HepG2 (cell line): ENCODE measurements around the gene SLC6A6. TPM values are rescaled to one million over a fixed set of nuclear protein-coding genes. Genes with fewer than 3 reads are reported as not detected.

Experiments used
- ATAC-seq: fragments of 200-7000 bp; cut with Tn5 transposase; 3 replicates; pipeline ENCODE4 v1.9.1; 2020; ENCODE audit warnings: mild to moderate bottlenecking, moderate library complexity
- BruUV-seq: library from RNA; stranded (reverse); fragments of 400-500 nt; replicated peaks from 2 replicates; lab custom pipeline; 2021; lab: Mats Ljungman, UMichigan
- CTCF ChIA-PET: fragments of 300-600 bp; formaldehyde crosslinking; extraction: SDS; loops from one replicate; lab custom pipeline; 2021; ENCODE audit warnings: low total read pairs, inconsistent platforms, low intra/inter-chr PET ratio; lab: Yijun Ruan, JAX
- POLR2A ChIA-PET: fragments of 350-600 bp; sonication (Branson Sonifier 250); formaldehyde crosslinking; loops from one replicate; lab custom pipeline; 2020; ENCODE audit warnings: antibody characterized with exemption, inconsistent platforms; lab: Yijun Ruan, JAX
- DNase-seq: peaks from one replicate; pipeline ENCODE4 v3.0.0-alpha.2; 2015; ENCODE audit warnings: low spot score
- FAIRE-seq: peaks from 3 replicates; lab custom pipeline; 2011; peaks lifted over from hg19 to GRCh38; lab: Jason Lieb, UNC
- H2AFZ ChIP-seq: one replicate; pipeline ENCODE4 v1.6.1; 2011; ENCODE audit warnings: low read length, inconsistent platforms
- H3K27ac ChIP-seq: fragments of 300-600 bp; 3 replicates; pipeline ENCODE4 v1.8.0; 2011; ENCODE audit warnings: mixed run types, mild to moderate bottlenecking, mixed read lengths, low read length, inconsistent platforms; ENCODE audit not compliant: insufficient read depth; ENCODE audit errors: extremely low read length
- H3K27me3 ChIP-seq, 2 experiments: fragments of 200-600 bp in 1 of 2; 2 replicates in 1 of 2; 3 replicates in 1 of 2; pipeline versions ENCODE4 v1.6.0 to v1.8.0; 2011; ENCODE audit warnings: low read length in 2 of 2, mild to moderate bottlenecking in 2 of 2, moderate library complexity in 2 of 2, inconsistent platforms in 1 of 2; ENCODE audit not compliant: insufficient read depth in 2 of 2, control insufficient read depth in 1 of 2
- H3K36me3 ChIP-seq, 2 experiments: fragments of 200-600 bp in 1 of 2; replicated peaks in 1 of 2; 2 replicates in 1 of 2; 3 replicates in 1 of 2; pipeline versions ENCODE4 v1.5.1 to v1.8.0; 2011; ENCODE audit warnings: low read length in 2 of 2, inconsistent platforms in 1 of 2; ENCODE audit not compliant: insufficient read depth in 2 of 2, control insufficient read depth in 1 of 2
- H3K4me1 ChIP-seq: 2 replicates; pipeline ENCODE4 v1.5.1; 2012; ENCODE audit warnings: low read length, inconsistent platforms; ENCODE audit not compliant: insufficient read depth
- H3K4me2 ChIP-seq: 2 replicates; pipeline ENCODE4 v1.6.0; 2011; ENCODE audit warnings: low read depth, low read length, inconsistent platforms
- H3K4me3 ChIP-seq, 3 experiments: fragments of 200-600 bp in 1 of 3; sonication (generic), shearing (Covaris generic) in 1 of 3; replicated peaks in 1 of 3; 2 replicates each; pipeline ENCODE4 v1.5.1; 2011 to 2016; ENCODE audit warnings: low read length in 3 of 3, inconsistent platforms in 2 of 3, low read depth in 2 of 3, mild to moderate bottlenecking in 2 of 3, control low read depth in 1 of 3, mixed read lengths in 1 of 3; ENCODE audit not compliant: insufficient read depth in 1 of 3
- H3K79me2 ChIP-seq: one replicate; pipeline ENCODE4 v1.6.1; 2011; ENCODE audit warnings: low read length, inconsistent platforms; ENCODE audit not compliant: insufficient read depth
- H3K9ac ChIP-seq: 2 replicates; pipeline ENCODE4 v1.6.0; 2011; ENCODE audit warnings: mild to moderate bottlenecking, low read depth, low read length, inconsistent platforms; ENCODE audit not compliant: insufficient read depth
- H3K9me3 ChIP-seq: 2 replicates; pipeline ENCODE4 v1.5.1; 2012; ENCODE audit warnings: mild to moderate bottlenecking, low read length
- H4K20me1 ChIP-seq: 2 replicates; pipeline ENCODE4 v1.6.0; 2011; ENCODE audit warnings: inconsistent platforms, mild to moderate bottlenecking, low read length, moderate library complexity; ENCODE audit not compliant: insufficient read depth
- ARHGAP35 ChIP-seq: sonication (generic); formaldehyde crosslinking; IDR thresholded peaks from 2 replicates; pipeline ENCODE4 v1.9.0; 2022; ENCODE audit warnings: mild to moderate bottlenecking, inconsistent platforms, moderate library complexity, missing genetic modification reagents, borderline replicate concordance
- ATM ChIP-seq: fragments of 450-650 bp; IDR thresholded peaks from 2 replicates; pipeline ENCODE4 v1.7.1; 2017; ENCODE audit warnings: mild to moderate bottlenecking, borderline replicate concordance
- CHD4 ChIP-seq: fragments of 200-600 bp; sonication (generic); IDR thresholded peaks from 2 replicates; pipeline ENCODE4 v1.7.0; 2017; ENCODE audit warnings: mild to moderate bottlenecking, low read length, borderline replicate concordance
- DBP ChIP-seq: sonication (generic); formaldehyde crosslinking; IDR thresholded peaks from 2 replicates; pipeline ENCODE4 v1.4.0; 2020; ENCODE audit warnings: missing genetic modification reagents; ENCODE audit errors: not compliant biosample characterization
- KMT2B ChIP-seq: IDR thresholded peaks from 2 replicates; pipeline ENCODE4 v1.6.1; 2016; ENCODE audit warnings: missing genetic modification reagents, missing compliant biosample characterization
- MBNL3 ChIP-seq: fragments of 250-450 bp; sonication (Bioruptor Pico); conservative IDR thresholded peaks from 2 replicates; pipeline ENCODE4 v1.8.0; 2022; ENCODE audit warnings: mild to moderate bottlenecking, inconsistent platforms
- NONO ChIP-seq, 2 experiments: fragments of 450-650 bp in 1 of 2; sonication (generic) in 1 of 2; formaldehyde crosslinking in 1 of 2; IDR thresholded peaks in 1 of 2; conservative IDR thresholded peaks in 1 of 2; 2 replicates each; pipeline versions ENCODE4 v1.6.1 to v1.8.0; 2017 to 2022; ENCODE audit warnings: mild to moderate bottlenecking in 1 of 2, missing genetic modification reagents in 1 of 2, moderate library complexity in 1 of 2
- RFX3 ChIP-seq: IDR thresholded peaks from 2 replicates; pipeline ENCODE4 v1.6.1; 2016; ENCODE audit warnings: missing biosample characterization, missing genetic modification reagents
- SNAPC2 ChIP-seq: sonication (generic); formaldehyde crosslinking; IDR thresholded peaks from 2 replicates; pipeline ENCODE4 v1.8.1; 2022; ENCODE audit warnings: mild to moderate bottlenecking, missing genetic modification reagents
- ZBTB44 ChIP-seq: sonication (generic); formaldehyde crosslinking; IDR thresholded peaks from 2 replicates; pipeline ENCODE4 v1.4.0; 2020; ENCODE audit warnings: missing genetic modification reagents
- ZMYM3 ChIP-seq: sonication (generic); formaldehyde crosslinking; IDR thresholded peaks from 2 replicates; pipeline ENCODE4 v1.5.1; 2020; ENCODE audit warnings: mild to moderate bottlenecking, missing genetic modification reagents
- ZNF564 ChIP-seq: sonication (generic); formaldehyde crosslinking; IDR thresholded peaks from 2 replicates; pipeline ENCODE4 v1.8.1; 2023; ENCODE audit warnings: mild to moderate bottlenecking, missing genetic modification reagents
- ZNF629 ChIP-seq: sonication (generic); formaldehyde crosslinking; conservative IDR thresholded peaks from 2 replicates; pipeline ENCODE4 v1.5.0; 2020; ENCODE audit warnings: missing genetic modification reagents
- ZSCAN5A ChIP-seq: sonication (generic); formaldehyde crosslinking; IDR thresholded peaks from 2 replicates; pipeline ENCODE4 v1.8.0; 2022; ENCODE audit warnings: mild to moderate bottlenecking, missing genetic modification reagents, borderline replicate concordance
- WGBS: methylation state at CpG from one replicate; pipeline ENCODE4 v1.1.6; 2017; ENCODE audit warnings: low lambda C conversion rate; 5-methylcytosine and 5-hydroxymethylcytosine counted together
- in situ Hi-C: cut with HindIII; loops from 2 replicates; pipeline ENCODE4 v1.10.0; 2017; ENCODE audit warnings: low pct_unique_long_range_greater_than_20kb; ENCODE audit not compliant: extremely low pct_ligation_motif_present
- intact Hi-C: fragments of 100-400 bp; cut with micrococcal nuclease; formaldehyde crosslinking; loops from one replicate; pipeline ENCODE4 v1.10.0; 2022; ENCODE audit not compliant: unreplicated experiment
- polyA plus RNA-seq, 8 experiments: library from polyadenylated mRNA; depleted of rRNA in 3 of 8; stranded (reverse) in 7 of 8; unstranded in 1 of 8; fragments of >200 nt; fragmentation: Illumina TruSeq in 4 of 8; extraction: Trizol in 4 of 8; gene quantifications; 2 replicates each; pipeline versions ENCODE4 v1.2.1 to v1.2.3, GENCODE V29; 2011 to 2016; ENCODE audit warnings: low read depth in 4 of 8, missing spikeins in 1 of 8, mixed read lengths in 1 of 8; ENCODE audit not compliant: insufficient read depth in 1 of 8
- total RNA-seq, 5 experiments: library from RNA; depleted of rRNA; stranded (reverse); fragments of >200 nt; fragmentation: Illumina TruSeq; extraction: Trizol; gene quantifications; 2 replicates each; pipeline ENCODE4 v1.2.3, GENCODE V29; 2016; ENCODE audit warnings: low read depth in 1 of 5

Gene SLC6A6
- total and polyA plus RNA-seq, 2 of the 13 experiments (the other 11 are each of a cell fraction or from before 2014, with no cell fraction given), result 14.1 to 20.7 TPM

GRCh38 chr3:14507757-14508504 lies 105.5 kb downstream of the SLC6A6 start:
- intact Hi-C loops, result loop anchor here (5.0 kb wide), 1 partner anchor 274 kb away; no protein-coding TSS in a partner anchor
- Histone ChIP-seq H3K4me3 (no peak overlapping the region), H2AFZ (no peak overlapping the region), H3K4me1 (no peaks in the 10 kb centered on the region), H4K20me1 (no peaks in the 10 kb centered on the region), H3K27ac (no peak overlapping the region), H3K4me2 (no peak overlapping the region), H3K9me3 (no peaks in the 10 kb centered on the region), H3K36me3 (no peaks in the 10 kb centered on the region), H3K27me3 (peaks cover 4 to 23% of the 10 kb centered on the region in 2 experiments; a peak in 4 of 5 replicates), H3K79me2 (no peaks in the 10 kb centered on the region), H3K9ac (no peak overlapping the region)
- ChIA-PET CTCF (interaction anchor here (2.5 kb wide), 1 partner anchor 41 kb away, joined by 15 read pairs; no protein-coding TSS in a partner anchor), POLR2A (no interaction called here)
- in situ Hi-C loops, result no loop called here
- ATAC-seq (no peak), DNase-seq (no peak), FAIRE-seq (no peak)
- WGBS, result 33% methylated on average over 5 of the region's 6 CpGs
- BruUV-seq, result no TSS peak
- TF ChIP-seq NONO (IDR thresholded peaks at IDR 0.05) (no peak), NONO (CRISPR knock-in tag; conservative IDR thresholded peaks at IDR 0.05) (no peak), ZMYM3 (peak; percentile 58; the same call in 1 of the 2 replicates), ZNF629 (CRISPR knock-in tag) (peak; percentile 86), KMT2B (no peak), CHD4 (peak; percentile 49; the same call in 1 of the 2 replicates)

- H3K9ac ChIP-seq, result no peak overlapping the region
- no peaks in the 10 kb centered on the region for H4K20me1 ChIP-seq
- BruUV-seq, result no TSS peak
- no peaks in the 10 kb centered on the region for H3K79me2 ChIP-seq
- 11% methylated on average over 3 of the region's 3 CpGs for WGBS
- H3K4me1 ChIP-seq, result no peaks in the 10 kb centered on the region
- H3K27ac ChIP-seq, result no peak overlapping the region
- peaks cover 4 to 24% of the 10 kb centered on the region in 2 experiments; a peak in 3 of 5 replicates for H3K27me3 ChIP-seq
- H3K9me3 ChIP-seq, result no peaks in the 10 kb centered on the region
- CTCF ChIA-PET, result interaction anchor here (1.3 to 2.5 kb wide), 2 partner anchors 40 to 94 kb away, joined by 5 to 15 read pairs; no protein-coding TSS in a partner anchor
- no peaks in the 10 kb centered on the region for H3K36me3 ChIP-seq
- no peak overlapping the region for H3K4me2 ChIP-seq
- intact Hi-C loops, result loop anchor here (5.0 kb wide), 1 partner anchor 274 kb away; no protein-coding TSS in a partner anchor
- no peak for ATAC-seq
- no peak for DNase-seq
- no peak for FAIRE-seq
- POLR2A ChIA-PET, result no interaction called here
- in situ Hi-C loops, result no loop called here
- no peak overlapping the region for H2AFZ ChIP-seq
- H3K4me3 ChIP-seq, result no peak overlapping the region
- TF ChIP-seq MBNL3 (CRISPR knock-in tag) (no peak), ZBTB44 (no peak), RFX3 (CRISPR knock-in tag) (no peak), ATM (no peak), SNAPC2 (no peak), ZSCAN5A (CRISPR knock-in tag) (no peak), ZNF564 (CRISPR knock-in tag) (no peak), ARHGAP35 (CRISPR knock-in tag) (no peak), DBP (CRISPR knock-in tag) (no peak)
Observed at GRCh38 chr3:14508505-14508819, 106.1 kb downstream of the SLC6A6 start.
